ENCODE results near the gene PIM1. TPM values are rescaled to one million over a fixed set of nuclear protein-coding genes. Genes with fewer than 3 reads are reported as not detected.

Gene PIM1
- total RNA-seq, 2 donors from 2014 or later = 511 to 723 TPM

- H3K4me1 Mint-ChIP-seq (ENCODE audit: low read depth in 2 of 2) = peaks cover 44 to 50% of the 10 kb centered on the region in 2 donors
- peak overlapping the region; percentile 99 for H3K27ac Mint-ChIP-seq
- H3K4me3 Mint-ChIP-seq = peak overlapping the region; percentile 98
- no peaks in the 10 kb centered on the region for H3K27me3 Mint-ChIP-seq
- peak; percentile 68 for DNase-seq (ENCODE audit: low spot score)
- peak in 1 of 2 donors; percentile 32 for ATAC-seq
- H3K9me3 Mint-ChIP-seq = no peaks in the 10 kb centered on the region
- peaks cover 42% of the 10 kb centered on the region for H3K36me3 Mint-ChIP-seq
Observed at GRCh38 chr6:37170273-37171200, 585 bp downstream of the PIM1 start.

GRCh38 chr6:37171201-37171969, 1.4 kb downstream of the PIM1 start:
- Mint-ChIP-seq H3K9me3 (no peaks in the 10 kb centered on the region), H3K27me3 (no peaks in the 10 kb centered on the region), H3K4me3 (peak overlapping the region; percentile 98), H3K36me3 (peaks cover 44% of the 10 kb centered on the region), H3K4me1 (ENCODE audit: low read depth in 2 of 2) (peaks cover 53% of the 10 kb centered on the region in 2 donors), H3K27ac (peak overlapping the region; percentile 99)
- ATAC-seq = no peak
- no peak for DNase-seq (ENCODE audit: low spot score)

- H3K27me3 Mint-ChIP-seq = no peaks in the 10 kb centered on the region
- ATAC-seq = peak; percentile 6 to 24
- no peaks in the 10 kb centered on the region for H3K9me3 Mint-ChIP-seq
- peaks cover 59% of the 10 kb centered on the region in 2 donors for H3K4me1 Mint-ChIP-seq (ENCODE audit: low read depth in 2 of 2)
- H3K4me3 Mint-ChIP-seq = peak overlapping the region; percentile 98
- peak overlapping the region; percentile 99 for H3K27ac Mint-ChIP-seq
- peaks cover 46% of the 10 kb centered on the region for H3K36me3 Mint-ChIP-seq
- DNase-seq (ENCODE audit: low spot score) = peak; percentile 90
Observed at GRCh38 chr6:37171970-37172812, 2.2 kb downstream of the PIM1 start.

- ATAC-seq = no peak
- peaks cover 54% of the 10 kb centered on the region for H3K36me3 Mint-ChIP-seq
- H3K4me1 Mint-ChIP-seq (ENCODE audit: low read depth in 2 of 2) = peaks cover 65% of the 10 kb centered on the region in 2 donors
- no peaks in the 10 kb centered on the region for H3K27me3 Mint-ChIP-seq
- peak overlapping the region; percentile 99 for H3K27ac Mint-ChIP-seq
- H3K4me3 Mint-ChIP-seq = peak overlapping the region; percentile 98
- DNase-seq (ENCODE audit: low spot score) = no peak
- H3K9me3 Mint-ChIP-seq = no peaks in the 10 kb centered on the region
Observed at GRCh38 chr6:37172912-37173492, 3.0 kb downstream of the PIM1 start.

GRCh38 chr6:37173493-37174195, 3.7 kb downstream of the PIM1 start:
- H3K4me3 Mint-ChIP-seq = peak overlapping the region; percentile 98
- ATAC-seq (peak in 1 of 2 donors; percentile 1), DNase-seq (ENCODE audit: low spot score) (peak; percentile 76)
- peaks cover 55% of the 10 kb centered on the region for H3K36me3 Mint-ChIP-seq
- H3K9me3 Mint-ChIP-seq = no peaks in the 10 kb centered on the region
- H3K4me1 Mint-ChIP-seq (ENCODE audit: low read depth in 2 of 2) = peaks cover 61 to 64% of the 10 kb centered on the region in 2 donors
- H3K27me3 Mint-ChIP-seq = no peaks in the 10 kb centered on the region
- peak overlapping the region; percentile 99 for H3K27ac Mint-ChIP-seq

GRCh38 chr6:37174196-37174514, 4.2 kb downstream of the PIM1 start:
- ATAC-seq (no peak), DNase-seq (ENCODE audit: low spot score) (no peak)
- H3K27ac Mint-ChIP-seq = peak overlapping the region; percentile 99
- H3K9me3 Mint-ChIP-seq = no peaks in the 10 kb centered on the region
- H3K27me3 Mint-ChIP-seq = no peaks in the 10 kb centered on the region
- peak overlapping the region; percentile 98 for H3K4me3 Mint-ChIP-seq
- H3K4me1 Mint-ChIP-seq (ENCODE audit: low read depth in 2 of 2) = peaks cover 56 to 59% of the 10 kb centered on the region in 2 donors
- peaks cover 55% of the 10 kb centered on the region for H3K36me3 Mint-ChIP-seq

- H3K4me3 Mint-ChIP-seq = peak overlapping the region; percentile 98
- DNase-seq (ENCODE audit: low spot score) (no peak), ATAC-seq (no peak)
- H3K36me3 Mint-ChIP-seq = peaks cover 55% of the 10 kb centered on the region
- H3K9me3 Mint-ChIP-seq = no peaks in the 10 kb centered on the region
- peak overlapping the region; percentile 99 for H3K27ac Mint-ChIP-seq
- H3K4me1 Mint-ChIP-seq (ENCODE audit: low read depth in 2 of 2) = peaks cover 53 to 57% of the 10 kb centered on the region in 2 donors
- H3K27me3 Mint-ChIP-seq = no peaks in the 10 kb centered on the region
Observed at GRCh38 chr6:37174515-37175331, 4.8 kb downstream of the PIM1 start.

- DNase-seq (ENCODE audit: low spot score) = no peak
Observed at GRCh38 chr6:37175332-37176267, 5.6 kb downstream of the PIM1 start.

GRCh38 chr6:37176268-37177076, 6.5 kb downstream of the PIM1 start:
- peak overlapping the region; percentile 98 for H3K4me3 Mint-ChIP-seq

More at GRCh38 chr6:37175332-37176267, 5.6 kb downstream of the PIM1 start:
- H3K4me3 Mint-ChIP-seq = peak overlapping the region; percentile 98
- H3K36me3 Mint-ChIP-seq = peaks cover 55% of the 10 kb centered on the region
- peaks cover 57 to 62% of the 10 kb centered on the region in 2 donors for H3K4me1 Mint-ChIP-seq (ENCODE audit: low read depth in 2 of 2)
- no peak for ATAC-seq
- no peaks in the 10 kb centered on the region for H3K27me3 Mint-ChIP-seq
- H3K9me3 Mint-ChIP-seq = no peaks in the 10 kb centered on the region
- peak overlapping the region; percentile 99 for H3K27ac Mint-ChIP-seq

GRCh38 chr6:37177077-37177934, 7.4 kb downstream of the PIM1 start:
- peaks cover 46% of the 10 kb centered on the region for H3K36me3 Mint-ChIP-seq
- no peaks in the 10 kb centered on the region for H3K9me3 Mint-ChIP-seq
- H3K4me3 Mint-ChIP-seq = peak overlapping the region; percentile 98
- no peaks in the 10 kb centered on the region for H3K27me3 Mint-ChIP-seq
- H3K27ac Mint-ChIP-seq = peak overlapping the region; percentile 99
- peak in 1 of 2 donors; percentile 28 for ATAC-seq
- peaks cover 61 to 75% of the 10 kb centered on the region in 2 donors for H3K4me1 Mint-ChIP-seq (ENCODE audit: low read depth in 2 of 2)
- DNase-seq (ENCODE audit: low spot score) = no peak

More at GRCh38 chr6:37176268-37177076, 6.5 kb downstream of the PIM1 start:
- no peaks in the 10 kb centered on the region for H3K27me3 Mint-ChIP-seq
- H3K27ac Mint-ChIP-seq = peak overlapping the region; percentile 99
- H3K4me1 Mint-ChIP-seq (ENCODE audit: low read depth in 2 of 2) = peaks cover 62 to 68% of the 10 kb centered on the region in 2 donors
- DNase-seq (ENCODE audit: low spot score) (no peak), ATAC-seq (no peak)
- H3K9me3 Mint-ChIP-seq = no peaks in the 10 kb centered on the region
- peaks cover 55% of the 10 kb centered on the region for H3K36me3 Mint-ChIP-seq

Data from natural killer cell treated with Interleukin-12 subunit alpha and Interleukin-12 subunit beta and Interleukin-15 and Interleukin-18, amount 100 ng/mL, for 72 hours (primary cell).